Gastrocnemius medialis (tissue), 4 donors: Measurements from ENCODE around the gene DNAJC25. TPM values are rescaled to one million over a fixed set of nuclear protein-coding genes. Genes with fewer than 3 reads are reported as not detected.

Source experiments
- ATAC-seq, 2 donors: fragments of 150-250 bp; one replicate each; pipeline ENCODE4 v1.9.1; 2016
- DNase-seq, 2 donors: peaks; one replicate each; pipeline ENCODE4 v3.0.0-alpha.2; 2019
- H3K27ac ChIP-seq, 4 donors: fragments of 200-600 bp; sonication (generic); 1 replicate in 1 of 4; 2 replicates in 3 of 4; pipeline ENCODE4 v1.5.1; 2016 to 2018; ENCODE audit warnings: mild to moderate bottlenecking in 2 of 4, moderate library complexity in 1 of 4
- H3K27me3 ChIP-seq, 3 donors: fragments of 200-600 bp; sonication (generic) in 2 of 3; 1 replicate in 1 of 3; 2 replicates in 2 of 3; pipeline versions ENCODE4 v1.5.1 to v1.6.0; 2016 to 2019; ENCODE audit warnings: mild to moderate bottlenecking in 1 of 3, moderate library complexity in 1 of 3
- H3K36me3 ChIP-seq, 2 donors: fragments of 200-600 bp; sonication (generic) in 1 of 2; one replicate each; pipeline ENCODE4 v1.5.1; 2017 to 2018
- H3K4me1 ChIP-seq, 2 donors: fragments of 200-600 bp; sonication (generic) in 1 of 2; one replicate each; pipeline ENCODE4 v1.5.1; 2016 to 2017; ENCODE audit warnings: mild to moderate bottlenecking in 2 of 2
- H3K4me3 ChIP-seq, 4 donors: fragments of 200-600 bp; sonication (generic) in 3 of 4; 1 replicate in 1 of 4; 2 replicates in 3 of 4; pipeline ENCODE4 v1.5.1; 2016 to 2019; ENCODE audit warnings: mild to moderate bottlenecking in 2 of 4
- H3K9me3 ChIP-seq, 3 donors: fragments of 200-600 bp; sonication (generic) in 2 of 3; 1 replicate in 1 of 3; 2 replicates in 2 of 3; pipeline ENCODE4 v1.5.1; 2016 to 2019
- CTCF ChIP-seq, 5 experiments: fragments of 450-650 bp in 3 of 5; fragments of 200-600 bp in 2 of 5; sonication (generic) in 2 of 5; IDR thresholded peaks in 4 of 5; conservative IDR thresholded peaks in 1 of 5; 1 replicate in 4 of 5; 2 replicates in 1 of 5; pipeline ENCODE4 v1.5.1; 2016 to 2019; ENCODE audit warnings: antibody characterized with exemption in 5 of 5, mild to moderate bottlenecking in 3 of 5, moderate library complexity in 3 of 5
- POLR2A ChIP-seq, 2 donors: fragments of 450-650 bp; IDR thresholded peaks; one replicate each; pipeline ENCODE4 v1.6.1; 2017; ENCODE audit warnings: antibody characterized with exemption in 2 of 2, mild to moderate bottlenecking in 2 of 2, moderate library complexity in 2 of 2
- in situ Hi-C, 4 donors: fragments of 200-750 bp; cut with MboI; loops; one replicate each; pipeline versions ENCODE4 v1.15.0 to v1.8.0; 2017; ENCODE audit warnings: low sequenced_read_pairs in 4 of 4
- intact Hi-C: fragments of 100-400 bp; cut with DNase I; formaldehyde crosslinking; loops from one replicate; pipeline ENCODE4 v1.15.1; 2023; ENCODE audit warnings: low total_unique reads
- total RNA-seq, 4 donors: library from RNA; depleted of rRNA; stranded (reverse); fragments of >200 nt; gene quantifications; one replicate each; pipeline versions ENCODE4 v1.1.0 to v1.2.3, GENCODE V29; 2016

Gene DNAJC25
- total RNA-seq, 4 donors from 2014 or later: 3.7 to 7.4 (median 4.9) TPM

GRCh38 chr9:111597852-111598732, 33.0 kb upstream of the DNAJC25 start:
- H3K27ac ChIP-seq: peak overlapping the region; percentile 69 to 81 (median 78)
- peaks cover 0 to 4% of the 10 kb centered on the region in 2 donors for H3K36me3 ChIP-seq
- DNase-seq (peak; percentile 35 to 54), ATAC-seq (peak; percentile 61 to 62)
- peak overlapping the region; percentile 66 to 89 (median 80) for H3K4me3 ChIP-seq
- peak; percentile 10 to 63 (median 40) for TF ChIP-seq CTCF (IDR thresholded peaks at IDR 0.05 in 4 of 5, conservative IDR thresholded peaks at IDR 0.05 in 1 of 5)
- TF ChIP-seq POLR2A (IDR thresholded peaks at IDR 0.05): no peak
- H3K9me3 ChIP-seq: no peaks in the 10 kb centered on the region
- peaks cover 0 to 9% of the 10 kb centered on the region in 2 donors for H3K4me1 ChIP-seq
- intact Hi-C loops: loop anchor here (2.0 to 5.0 kb wide), 4 partner anchors 34 to 477 kb away; partner anchors contain the start of gene DNAJC25
- in situ Hi-C loops: loop anchor here in 1 of 4 donors (25.0 kb wide), 1 partner anchor 489 kb away; no protein-coding TSS in a partner anchor
- no peaks in the 10 kb centered on the region for H3K27me3 ChIP-seq

- TF ChIP-seq CTCF (IDR thresholded peaks at IDR 0.05 in 4 of 5, conservative IDR thresholded peaks at IDR 0.05 in 1 of 5) (no peak), POLR2A (IDR thresholded peaks at IDR 0.05) (no peak)
- intact Hi-C loops (loop anchor here (2.0 to 5.0 kb wide), 2 partner anchors 34 to 116 kb away; partner anchors contain the start of gene DNAJC25), in situ Hi-C loops (loop anchor here in 1 of 4 donors (25.0 kb wide), 1 partner anchor 489 kb away; no protein-coding TSS in a partner anchor)
- Histone ChIP-seq H3K27me3 (no peaks in the 10 kb centered on the region), H3K4me1 (peaks cover 0 to 9% of the 10 kb centered on the region in 2 donors), H3K36me3 (peaks cover 0 to 4% of the 10 kb centered on the region in 2 donors), H3K27ac (peak overlapping the region; percentile 69 to 81 (median 78)), H3K9me3 (no peaks in the 10 kb centered on the region), H3K4me3 (peak overlapping the region; percentile 66 to 89 (median 80))
- ATAC-seq (peak; percentile 78 to 84), DNase-seq (peak in 1 of 2 donors; percentile 47)
These were observed 32.4 kb upstream of the DNAJC25 start for GRCh38 chr9:111598733-111599091.

GRCh38 chr9:111599092-111599954, 31.8 kb upstream of the DNAJC25 start, which contains the start of gene PTGR1:
Gene PTGR1, minus strand, starts transcription at chr9:111599647. Its CDS starts 2,225 bp downstream, at chr9:111597422.
- TF ChIP-seq POLR2A (IDR thresholded peaks at IDR 0.05): peak in 1 of 2 donors; percentile 12
- no peak for TF ChIP-seq CTCF (IDR thresholded peaks at IDR 0.05 in 4 of 5, conservative IDR thresholded peaks at IDR 0.05 in 1 of 5)
- Histone ChIP-seq H3K4me1 (peaks cover 0 to 9% of the 10 kb centered on the region in 2 donors), H3K4me3 (peak within 1 kb of the TSS; percentile 66 to 89 (median 80)), H3K36me3 (peaks cover 0 to 4% of the 10 kb centered on the region in 2 donors), H3K27me3 (no peaks in the 10 kb centered on the region), H3K27ac (peak within 1 kb of the TSS; percentile 69 to 81 (median 78)), H3K9me3 (no peaks in the 10 kb centered on the region)
- peak; percentile 41 to 71 for DNase-seq
- in situ Hi-C loops: loop anchor here in 1 of 4 donors (25.0 kb wide), 1 partner anchor 488 kb away; no protein-coding TSS in a partner anchor
- intact Hi-C loops: loop anchor here (2.0 to 5.0 kb wide), 2 partner anchors 33 to 117 kb away; partner anchors contain the start of gene DNAJC25
- peak; percentile 73 to 77 for ATAC-seq

GRCh38 chr9:111599955-111600343, 31.2 kb upstream of the DNAJC25 start:
- intact Hi-C loops: loop anchor here (2.0 to 5.0 kb wide), 2 partner anchors 32 to 117 kb away; partner anchors contain the start of gene DNAJC25
- in situ Hi-C loops: loop anchor here in 1 of 4 donors (25.0 kb wide), 1 partner anchor 487 kb away; no protein-coding TSS in a partner anchor
- ATAC-seq: no peak
- Histone ChIP-seq H3K4me3 (peak overlapping the region; percentile 66 to 89 (median 80)), H3K27ac (peak overlapping the region; percentile 69 to 81 (median 78)), H3K9me3 (no peaks in the 10 kb centered on the region), H3K4me1 (peaks cover 0 to 9% of the 10 kb centered on the region in 2 donors), H3K27me3 (no peaks in the 10 kb centered on the region), H3K36me3 (peaks cover 0 to 4% of the 10 kb centered on the region in 2 donors)
- DNase-seq: no peak
- TF ChIP-seq POLR2A (IDR thresholded peaks at IDR 0.05) (no peak), CTCF (IDR thresholded peaks at IDR 0.05 in 4 of 5, conservative IDR thresholded peaks at IDR 0.05 in 1 of 5) (no peak)
